ENCODE results near the gene SKAP2. TPM values are rescaled to one million over a fixed set of nuclear protein-coding genes. Genes with fewer than 3 reads are reported as not detected.

SKAP2 gene
- total and polyA plus RNA-seq, 2 donors (not counting 3 experiments of a cell fraction or from before 2014, with no cell fraction given) = 4.0 to 27.6 TPM

GRCh38 chr7:26624839-26625238 is 239.6 kb downstream of the SKAP2 start:
- Histone ChIP-seq H2AFZ (ENCODE audit: low read depth, low read length) (no peak overlapping the region), H3K36me3 (ENCODE audit: control insufficient read depth in 2 of 2, extremely low read depth in 1 of 2, insufficient read depth in 2 of 2, low read length in 2 of 2) (no peaks in the 10 kb centered on the region), H3K9ac (replicated peaks; ENCODE audit: extremely low read depth, insufficient read depth, low read length) (no peak overlapping the region), H3K9me1 (replicated peaks; ENCODE audit: control insufficient read depth, extremely low read depth, insufficient read depth, low read length) (no peaks in the 10 kb centered on the region), H3K79me2 (ENCODE audit: control insufficient read depth, insufficient read depth, low read length) (no peaks in the 10 kb centered on the region), H3K4me3 (replicated peaks in 1 of 3; ENCODE audit: insufficient read depth in 1 of 3, low read depth in 1 of 3, low read length in 3 of 3) (no peak overlapping the region), H3K27me3 (ENCODE audit: control insufficient read depth in 2 of 2, insufficient read depth in 2 of 2, low read length in 2 of 2) (no peaks in the 10 kb centered on the region), H3K27ac (ENCODE audit: insufficient read depth, low read depth, low read length) (no peak overlapping the region), H4K20me1 (replicated peaks; ENCODE audit: control insufficient read depth, extremely low read depth, insufficient read depth, low read length) (no peaks in the 10 kb centered on the region), H3K4me2 (ENCODE audit: insufficient read depth, low read length) (no peak overlapping the region), H3K9me3 (replicated peaks; ENCODE audit: control insufficient read depth, insufficient read depth, low read length) (no peaks in the 10 kb centered on the region), H3K4me1 (ENCODE audit: control insufficient read depth, extremely low read depth, insufficient read depth, low read length) (no peaks in the 10 kb centered on the region)
- no TSS peak for BruUV-seq (replicated peaks)
- no peak for FAIRE-seq
- ChIA-PET POLR2A (no interaction called here), CTCF (no interaction called here)
- dilution Hi-C loops (cut with MboI; ENCODE audit: extremely low pct_ligation_motif_present, low sequenced_read_pairs) (no loop called here), intact Hi-C loops (cut with micrococcal nuclease) (no loop called here)
- DNase-seq (ENCODE audit: low read depth, low spot score) = no peak
- TF ChIP-seq POLR2AphosphoS5 (IDR thresholded peaks at IDR 0.05; ENCODE audit: insufficient read depth, low read depth, low read length) (no peak), MAX (IDR thresholded peaks at IDR 0.05; ENCODE audit: insufficient read depth, insufficient read length) (no peak), JUN (IDR thresholded peaks at IDR 0.05; ENCODE audit: borderline replicate concordance, insufficient read depth, insufficient read length, low read depth) (no peak), GATA2 (IDR thresholded peaks at IDR 0.05; ENCODE audit: insufficient read depth, insufficient read length, low read depth, low read length) (no peak), EZH2 (IDR thresholded peaks at IDR 0.05; ENCODE audit: borderline replicate concordance, low read depth, low read length, severe bottlenecking) (no peak), POLR2A (IDR thresholded peaks at IDR 0.05; ENCODE audit: low read depth, low read length) (no peak), MYC (IDR thresholded peaks at IDR 0.05; ENCODE audit: low read depth, low read length) (no peak), FOS (IDR thresholded peaks at IDR 0.05; ENCODE audit: borderline replicate concordance, insufficient read depth, low read length) (no peak), CTCF (IDR thresholded peaks at IDR 0.05; ENCODE audit: extremely low read depth in 1 of 2, insufficient read depth in 1 of 2, low read depth in 1 of 2, low read length in 2 of 2) (no peak)
